ENCODE measurements around the gene SIGLEC5. TPM values are rescaled to one million over a fixed set of nuclear protein-coding genes. Genes with fewer than 3 reads are reported as not detected.
A peak's percentile ranks its signal among the peaks of the same experiment; 100 is the strongest.

The SIGLEC5 gene
- total and polyA plus RNA-seq, 2 of the 8 experiments (the other 6 are each of a cell fraction or from before 2014, with no cell fraction given) = not detected

DNA sequence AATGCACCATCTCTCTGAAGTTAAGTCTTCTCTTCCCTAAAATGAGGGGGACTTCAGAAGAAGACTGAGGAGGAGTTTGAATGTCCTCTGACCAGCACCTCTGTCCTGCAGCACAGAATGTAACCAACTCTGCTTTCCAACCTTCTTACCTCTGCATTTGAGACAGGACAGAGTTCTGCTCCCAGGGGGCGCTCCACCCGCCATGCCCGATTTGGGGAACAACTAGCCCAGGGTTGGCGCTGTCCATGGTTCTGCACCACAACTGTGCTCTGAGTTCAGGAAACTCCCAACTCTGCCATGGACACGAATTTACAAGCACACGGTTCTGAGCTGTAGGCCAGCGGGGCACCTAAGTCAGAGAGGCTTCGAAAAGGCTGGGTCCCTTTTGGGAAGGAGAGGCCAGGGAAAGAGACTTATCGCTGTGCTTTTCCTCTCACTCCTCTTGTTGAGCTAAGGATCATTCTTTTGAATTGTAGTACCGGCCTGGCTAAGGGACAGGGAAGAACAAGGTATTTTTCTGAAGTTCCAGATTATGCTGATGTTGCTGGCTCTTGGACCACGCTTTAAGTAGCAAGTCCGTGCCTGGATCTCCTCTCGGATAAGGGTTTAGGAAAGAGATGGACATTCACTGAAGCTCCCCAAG, 22.2 kb downstream of the SIGLEC5 start:
- Histone ChIP-seq H3K79me1 (ENCODE audit: low read depth, low read length) (no peaks in the 10 kb centered on the region), H3K56ac (replicated peaks; ENCODE audit: insufficient read length, low read depth, low read length) (no peak overlapping the region), H3K27ac (ENCODE audit: low read depth, low read length) (no peak overlapping the region), H3K4ac (replicated peaks; ENCODE audit: insufficient read length, low read depth, low read length) (no peak overlapping the region), H3K4me1 (replicated peaks in 1 of 4; ENCODE audit: control insufficient read depth in 3 of 4, insufficient read depth in 4 of 4, low read length in 3 of 4) (no peaks in the 10 kb centered on the region), H3K18ac (ENCODE audit: extremely low read depth, low read length) (no peak overlapping the region), H2BK20ac (ENCODE audit: low read length) (no peak overlapping the region), H3K23ac (ENCODE audit: insufficient read length) (no peak overlapping the region), H3K27me3 (replicated peaks in 1 of 4; ENCODE audit: control insufficient read depth in 3 of 4, extremely low read depth in 1 of 4, insufficient read depth in 3 of 4, low read length in 3 of 4) (no peaks in the 10 kb centered on the region), H3K4me3 (ENCODE audit: extremely low read depth in 1 of 4, insufficient read depth in 2 of 4, low read depth in 3 of 4, low read length in 4 of 4) (no peak overlapping the region), H2BK5ac (ENCODE audit: low read depth, low read length) (no peak overlapping the region), H2AFZ (ENCODE audit: low read length) (no peak overlapping the region), H3K36me3 (ENCODE audit: control insufficient read depth in 2 of 4, insufficient read depth in 4 of 4, low read length in 3 of 4) (no peaks in the 10 kb centered on the region), H3K14ac (ENCODE audit: insufficient read length) (no peak overlapping the region), H2AK5ac (ENCODE audit: low read depth, low read length) (no peak overlapping the region), H2BK120ac (replicated peaks; ENCODE audit: low read depth, low read length) (no peak overlapping the region), H3K4me2 (ENCODE audit: insufficient read depth in 1 of 2, low read depth in 2 of 2, low read length in 2 of 2) (no peak overlapping the region), H4K5ac (ENCODE audit: insufficient read length, low read depth, low read length) (no peak overlapping the region), H4K8ac (ENCODE audit: extremely low read depth, insufficient read depth, low read length) (no peak overlapping the region), H3K23me2 (ENCODE audit: low read depth, low read length) (no peaks in the 10 kb centered on the region), H3K79me2 (ENCODE audit: control insufficient read depth in 1 of 2, insufficient read depth in 2 of 2, low read length in 2 of 2) (no peaks in the 10 kb centered on the region), H4K20me1 (replicated peaks in 1 of 2; ENCODE audit: control insufficient read depth in 1 of 2, insufficient read depth in 2 of 2, low read length in 2 of 2) (no peaks in the 10 kb centered on the region), H4K91ac (replicated peaks; ENCODE audit: insufficient read length, low read length) (no peak overlapping the region), H2BK12ac (ENCODE audit: low read depth, low read length) (no peak overlapping the region), H2BK15ac (ENCODE audit: low read length) (no peak overlapping the region), H3K9ac (replicated peaks in 1 of 4; ENCODE audit: extremely low read depth in 1 of 4, low read depth in 3 of 4, low read length in 3 of 4) (no peak overlapping the region), H3K9me3 (ENCODE audit: insufficient read depth in 2 of 2, low read depth in 1 of 2, low read length in 1 of 2) (peaks cover 35 to 46% of the 10 kb centered on the region in 2 experiments)
- peak; percentile 70 to 91 for DNase-seq (ENCODE audit: low read depth in 1 of 2, low spot score in 2 of 2)
- peak; percentile 69 for FAIRE-seq
- WGBS, 2 experiments (ENCODE audit: extremely low coverage in 1 of 2, insufficient coverage in 1 of 2, insufficient read length in 1 of 2, insufficient replicate concordance in 2 of 2, low coverage in 1 of 2, low lambda C conversion rate in 2 of 2, missing lambda C conversion rate in 1 of 2) = 28% methylated on average over 13 of the region's 13 CpGs; no CpG with 5 or more reads in 1 of the 2 experiments
- ChIA-PET CTCF (ENCODE audit: partially characterized antibody) (interaction anchor here (0.7 to 3.8 kb wide), 21 partner anchors 9 to 462 kb away, joined by 3 to 23 read pairs (median 3); no protein-coding TSS in a partner anchor), POLR2A (ENCODE audit: partially characterized antibody) (no interaction called here)
- TF ChIP-seq RAD21 (IDR thresholded peaks at IDR 0.05 in 1 of 2, conservative IDR thresholded peaks at IDR 0.05 in 1 of 2; ENCODE audit: low read depth in 2 of 2, low read length in 2 of 2) (peak; percentile 60 to 68), SIN3A (conservative IDR thresholded peaks at IDR 0.05 in 1 of 2, IDR thresholded peaks at IDR 0.05 in 1 of 2; ENCODE audit: low read depth in 1 of 2, low read length in 2 of 2) (peak in 1 of 2 experiments; percentile 92; a peak in 2 of 4 replicates), RXRA (IDR thresholded peaks at IDR 0.05; ENCODE audit: insufficient read depth, low read depth, low read length) (no peak), NRF1 (IDR thresholded peaks at IDR 0.05; ENCODE audit: low read depth, low read length) (no peak), YY1 (IDR thresholded peaks at IDR 0.05; ENCODE audit: low read depth, low read length) (0 out of 2 replicates have a peak, but pooled peaks have one; percentile 27), HDAC2 (IDR thresholded peaks at IDR 0.05; ENCODE audit: borderline replicate concordance in 1 of 2, low read depth in 2 of 2, low read length in 2 of 2) (no peak)
- TF ChIP-seq, protein P1, sequence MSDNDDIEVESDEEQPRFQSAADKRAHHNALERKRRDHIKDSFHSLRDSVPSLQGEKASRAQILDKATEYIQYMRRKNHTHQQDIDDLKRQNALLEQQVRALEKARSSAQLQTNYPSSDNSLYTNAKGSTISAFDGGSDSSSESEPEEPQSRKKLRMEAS (IDR thresholded peaks at IDR 0.05) = peak; percentile 40; the same call in 1 of the 2 replicates
- TF ChIP-seq, protein P2, sequence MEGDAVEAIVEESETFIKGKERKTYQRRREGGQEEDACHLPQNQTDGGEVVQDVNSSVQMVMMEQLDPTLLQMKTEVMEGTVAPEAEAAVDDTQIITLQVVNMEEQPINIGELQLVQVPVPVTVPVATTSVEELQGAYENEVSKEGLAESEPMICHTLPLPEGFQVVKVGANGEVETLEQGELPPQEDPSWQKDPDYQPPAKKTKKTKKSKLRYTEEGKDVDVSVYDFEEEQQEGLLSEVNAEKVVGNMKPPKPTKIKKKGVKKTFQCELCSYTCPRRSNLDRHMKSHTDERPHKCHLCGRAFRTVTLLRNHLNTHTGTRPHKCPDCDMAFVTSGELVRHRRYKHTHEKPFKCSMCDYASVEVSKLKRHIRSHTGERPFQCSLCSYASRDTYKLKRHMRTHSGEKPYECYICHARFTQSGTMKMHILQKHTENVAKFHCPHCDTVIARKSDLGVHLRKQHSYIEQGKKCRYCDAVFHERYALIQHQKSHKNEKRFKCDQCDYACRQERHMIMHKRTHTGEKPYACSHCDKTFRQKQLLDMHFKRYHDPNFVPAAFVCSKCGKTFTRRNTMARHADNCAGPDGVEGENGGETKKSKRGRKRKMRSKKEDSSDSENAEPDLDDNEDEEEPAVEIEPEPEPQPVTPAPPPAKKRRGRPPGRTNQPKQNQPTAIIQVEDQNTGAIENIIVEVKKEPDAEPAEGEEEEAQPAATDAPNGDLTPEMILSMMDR (IDR thresholded peaks at IDR 0.05; ENCODE audit: control extremely low read depth in 1 of 3, insufficient read depth in 1 of 3, low read depth in 1 of 3, low read length in 3 of 3) = peak; percentile 91 to 92 (median 92)
